Renal cortical epithelial cell (primary cell): Measurements from ENCODE around the gene AKT1S1. TPM values are rescaled to one million over a fixed set of nuclear protein-coding genes. Genes with fewer than 3 reads are reported as not detected.
"Not testable (repeated sequence)": the region's sequence is repeated elsewhere in the genome, so short reads cannot be mapped to it uniquely, and the experiment has no call there.

Source experiments
- DNase-seq: peaks from one replicate; pipeline ENCODE4 v3.0.0-alpha.2; 2011; ENCODE audit warnings: low read depth
- total RNA-seq: library from RNA; depleted of rRNA; stranded (reverse); fragments of >200 nt; gene quantifications from 2 replicates; pipeline ENCODE4 v1.2.3, GENCODE V29; 2014

The AKT1S1 gene
- 3.5 and 10.8 TPM in 2 replicates for total RNA-seq

- peak; percentile 99 for DNase-seq
Observed at GRCh38 chr19:49877020-49877878, at the start of gene AKT1S1, which contains the start of gene TBC1D17. Gene AKT1S1, minus strand, starts transcription at chr19:49877355. Its CDS starts 4,060 bp downstream, at chr19:49873295. Gene TBC1D17, plus strand, starts transcription at chr19:49877702. Its CDS starts 22 bp downstream, at chr19:49877724.

GRCh38 chr19:49926515-49926914, 49.4 kb upstream of the AKT1S1 start:
- no peak for DNase-seq

GRCh38 chr19:49925486-49925885, 48.3 kb upstream of the AKT1S1 start:
- no peak for DNase-seq

GRCh38 chr19:49924881-49925210, 47.7 kb upstream of the AKT1S1 start:
- not testable (repeated sequence) for DNase-seq

DNA sequence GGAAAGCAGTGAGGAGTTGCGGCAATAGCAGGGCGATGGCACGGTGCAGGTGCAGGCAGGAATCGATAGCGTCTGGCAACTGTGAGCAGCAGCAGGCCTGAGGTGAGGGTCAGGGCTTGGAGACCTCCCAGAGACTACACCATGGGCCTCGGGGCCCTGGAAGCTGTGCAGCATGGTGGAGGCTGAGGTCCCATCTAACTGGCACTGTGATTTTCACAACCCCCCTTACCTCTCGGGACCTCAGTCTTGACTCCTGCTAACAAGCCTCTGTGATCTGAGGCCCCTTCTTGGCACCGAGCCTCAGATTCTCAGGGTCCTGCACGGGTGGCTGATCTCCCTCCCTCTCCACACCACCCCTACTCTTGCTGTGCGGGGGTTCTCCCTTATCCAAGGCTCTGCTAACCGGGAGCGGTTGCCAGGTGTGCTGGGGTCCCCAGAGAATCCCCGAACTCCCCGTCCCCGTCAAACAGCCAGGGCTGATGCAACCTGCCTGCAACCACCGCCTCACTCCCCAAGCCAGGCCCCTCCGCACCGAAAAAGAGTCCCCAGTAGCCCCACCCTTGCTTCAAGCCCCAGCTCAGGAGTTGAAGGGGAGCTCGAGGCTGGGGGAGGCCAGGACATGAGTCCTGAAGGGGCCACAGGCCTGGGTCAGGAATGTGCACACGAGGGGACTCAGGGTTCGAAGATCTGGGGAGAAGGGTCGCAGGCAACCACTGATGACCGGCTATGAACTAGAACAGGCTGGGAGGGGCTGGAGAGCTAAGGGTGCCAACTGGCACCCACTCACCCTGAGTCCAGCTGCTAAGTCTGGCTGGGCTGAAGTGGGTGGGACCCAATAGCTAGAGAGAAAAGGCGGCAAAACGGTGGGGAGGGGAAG, 47.1 kb upstream of the AKT1S1 start:
- DNase-seq, result no peak

DNA sequence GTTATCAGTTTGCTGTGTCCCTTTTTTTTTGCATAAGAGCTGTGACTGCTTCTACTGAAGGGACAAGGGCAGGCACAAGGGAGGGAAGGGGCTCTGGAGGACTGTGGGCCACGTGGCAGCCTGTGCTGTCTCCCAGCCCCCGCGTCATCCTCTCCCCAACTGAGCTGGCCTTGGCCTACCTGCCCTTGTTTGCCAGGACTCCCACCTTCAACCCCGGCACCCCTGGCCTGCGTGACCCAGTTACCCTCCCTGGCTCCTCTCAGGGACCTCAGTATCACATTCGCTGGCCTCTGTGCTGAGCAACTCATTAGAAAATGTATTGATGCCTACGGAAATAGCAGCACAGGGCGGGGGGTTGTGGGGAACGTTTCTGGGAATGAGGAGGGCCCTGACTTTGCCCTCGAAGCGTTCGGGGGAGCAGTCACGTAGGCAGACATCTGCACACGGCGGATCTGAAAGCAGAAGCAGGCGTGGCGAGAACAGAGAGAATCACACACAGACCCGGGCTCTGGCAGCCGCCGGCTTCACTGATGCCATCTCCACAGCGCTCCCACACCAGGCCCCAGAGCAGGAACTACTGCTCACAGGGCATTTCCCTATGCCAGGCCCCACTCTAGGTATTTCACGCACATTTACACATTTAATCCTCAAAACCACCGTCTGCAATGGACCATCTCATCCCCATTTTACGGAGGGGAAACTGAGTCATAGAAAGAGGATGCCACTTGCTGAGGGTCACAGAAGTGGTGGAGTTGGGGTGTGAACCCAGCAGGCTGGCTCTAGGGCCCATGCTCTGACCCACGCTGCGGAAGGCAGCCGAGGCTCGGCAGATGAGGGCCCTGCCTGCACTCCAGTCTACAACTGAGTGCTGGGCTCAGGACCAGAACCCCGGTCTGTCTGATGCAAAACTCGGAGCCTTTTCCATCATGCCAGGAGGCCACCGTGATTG, 46.2 kb upstream of the AKT1S1 start:
- no peak for DNase-seq

GRCh38 chr19:49921871-49922795, 45.0 kb upstream of the AKT1S1 start:
- DNase-seq, result peak; percentile 66

- no peak for DNase-seq
Observed at GRCh38 chr19:49920624-49921363, 43.6 kb upstream of the AKT1S1 start.

GRCh38 chr19:49918089-49918488, 40.9 kb upstream of the AKT1S1 start:
- no peak for DNase-seq

DNA sequence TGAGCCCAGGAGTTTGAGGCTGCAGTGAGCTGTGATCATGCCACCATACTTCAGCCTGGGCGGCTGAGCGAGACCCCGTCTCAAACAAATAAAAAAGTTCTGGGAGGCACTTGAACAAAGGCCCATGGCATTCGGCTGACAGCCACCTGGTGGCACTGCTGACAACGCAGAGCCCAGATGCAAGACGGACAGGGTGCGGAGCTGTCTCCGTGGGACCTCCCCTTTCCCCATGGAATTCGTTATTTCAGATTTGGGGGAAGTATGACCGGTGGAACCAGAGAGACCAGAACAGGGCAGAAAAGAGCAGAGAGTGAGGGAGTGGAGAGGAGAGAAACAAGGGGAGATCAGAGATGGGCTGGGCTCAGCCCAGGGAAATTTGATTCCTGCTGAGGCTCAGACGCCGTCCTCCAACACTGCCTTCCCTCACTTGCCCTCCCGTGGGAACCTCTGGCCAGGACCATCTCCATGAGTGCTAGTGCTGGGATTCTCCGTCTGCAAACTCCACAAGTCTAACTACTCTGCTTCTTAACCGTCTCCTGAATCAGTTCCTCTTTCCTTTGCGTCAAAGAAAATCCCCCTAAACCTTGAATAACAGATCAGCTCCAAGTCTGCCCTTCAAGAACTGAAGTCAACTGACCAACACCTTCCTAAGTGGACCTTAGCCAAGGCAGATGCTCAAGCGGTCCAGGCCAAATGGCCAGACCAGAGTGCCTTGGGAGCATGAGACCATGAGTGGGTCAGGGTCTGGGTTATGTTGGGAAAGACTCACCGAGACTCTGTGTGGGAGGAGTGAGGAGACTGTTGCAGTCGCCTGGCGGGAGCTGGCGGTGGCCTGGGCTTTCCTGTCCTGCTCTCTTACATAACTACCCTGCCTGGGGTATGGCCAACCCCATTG, 39.9 kb upstream of the AKT1S1 start:
- DNase-seq, result no peak

DNA sequence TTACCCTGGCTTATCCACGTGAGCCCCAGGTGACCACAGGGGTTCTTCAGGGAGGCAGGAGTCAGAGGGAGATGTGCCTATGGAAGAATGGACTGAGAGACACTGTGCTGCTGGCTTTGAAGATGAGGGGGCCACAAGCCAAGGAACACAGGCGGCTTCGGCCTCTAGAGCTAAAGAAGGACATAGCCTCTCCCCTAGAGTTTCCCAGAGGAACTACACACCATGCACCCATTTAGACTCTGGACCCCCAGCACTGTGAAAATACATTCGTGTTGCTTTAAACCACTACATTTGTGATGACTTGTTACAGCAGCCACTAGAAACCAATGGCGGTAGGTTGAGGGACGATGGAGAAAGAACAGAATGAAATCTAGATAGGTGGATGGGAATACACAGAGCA, 38.1 kb upstream of the AKT1S1 start:
- DNase-seq, result no peak

DNA sequence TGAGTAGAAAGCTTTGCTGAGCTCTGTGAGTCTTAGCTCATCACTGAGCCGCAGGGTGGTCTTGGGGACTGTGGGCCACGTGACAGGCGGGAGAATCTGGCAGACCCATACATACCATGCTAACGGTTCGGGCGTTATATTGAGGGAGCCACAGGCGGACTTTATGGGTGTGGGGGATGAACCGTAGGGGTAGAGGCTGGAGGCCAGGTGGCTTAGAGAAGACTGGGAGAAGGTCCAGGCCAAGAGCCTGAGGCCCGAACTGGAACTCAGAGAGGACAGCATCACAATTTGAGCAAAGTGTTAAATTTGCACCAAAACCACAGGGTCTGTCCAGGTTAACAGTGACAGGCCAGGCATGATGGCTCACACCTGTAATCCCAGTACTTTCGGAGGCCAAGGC, 36.6 kb upstream of the AKT1S1 start:
- no peak for DNase-seq

DNA sequence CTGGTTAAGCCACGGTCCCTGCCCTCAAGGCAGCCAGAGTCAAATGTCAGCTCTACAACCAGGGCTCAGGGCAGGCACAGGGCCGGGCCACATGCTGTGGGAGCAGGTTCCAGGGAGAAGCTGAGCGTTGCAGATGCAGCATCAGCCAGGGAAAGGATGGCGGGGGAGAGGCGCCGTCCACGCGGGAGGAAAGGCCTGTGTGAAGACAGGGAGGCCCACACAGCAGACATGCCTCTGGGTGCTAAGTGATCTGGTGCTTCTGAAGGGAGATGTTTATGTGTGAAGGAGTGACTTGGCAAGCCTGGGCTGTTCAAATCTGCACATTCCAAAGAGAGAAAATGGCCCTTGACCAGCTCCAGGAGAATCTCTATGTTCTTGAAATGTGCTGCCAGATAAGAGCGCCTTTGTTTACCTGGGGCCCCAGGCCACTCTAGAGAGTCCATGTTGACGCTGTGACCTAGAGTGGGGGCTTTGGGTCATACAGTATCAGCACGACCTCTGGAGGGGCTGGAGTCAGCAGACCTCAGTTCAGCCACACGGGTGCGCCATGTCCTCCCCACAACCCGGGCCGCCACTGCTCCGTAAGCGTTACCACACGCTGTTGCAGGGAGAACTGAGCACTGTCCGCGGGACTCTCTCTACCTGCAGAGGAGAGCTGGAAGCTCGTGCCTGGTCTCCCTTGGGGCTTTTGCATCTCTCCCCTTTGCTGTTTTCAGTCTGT, 36.0 kb upstream of the AKT1S1 start:
- no peak for DNase-seq

GRCh38 chr19:49911381-49912145, 34.4 kb upstream of the AKT1S1 start:
- DNase-seq, result no peak

GRCh38 chr19:49910179-49910578, 33.0 kb upstream of the AKT1S1 start:
- DNase-seq, result no peak

DNA sequence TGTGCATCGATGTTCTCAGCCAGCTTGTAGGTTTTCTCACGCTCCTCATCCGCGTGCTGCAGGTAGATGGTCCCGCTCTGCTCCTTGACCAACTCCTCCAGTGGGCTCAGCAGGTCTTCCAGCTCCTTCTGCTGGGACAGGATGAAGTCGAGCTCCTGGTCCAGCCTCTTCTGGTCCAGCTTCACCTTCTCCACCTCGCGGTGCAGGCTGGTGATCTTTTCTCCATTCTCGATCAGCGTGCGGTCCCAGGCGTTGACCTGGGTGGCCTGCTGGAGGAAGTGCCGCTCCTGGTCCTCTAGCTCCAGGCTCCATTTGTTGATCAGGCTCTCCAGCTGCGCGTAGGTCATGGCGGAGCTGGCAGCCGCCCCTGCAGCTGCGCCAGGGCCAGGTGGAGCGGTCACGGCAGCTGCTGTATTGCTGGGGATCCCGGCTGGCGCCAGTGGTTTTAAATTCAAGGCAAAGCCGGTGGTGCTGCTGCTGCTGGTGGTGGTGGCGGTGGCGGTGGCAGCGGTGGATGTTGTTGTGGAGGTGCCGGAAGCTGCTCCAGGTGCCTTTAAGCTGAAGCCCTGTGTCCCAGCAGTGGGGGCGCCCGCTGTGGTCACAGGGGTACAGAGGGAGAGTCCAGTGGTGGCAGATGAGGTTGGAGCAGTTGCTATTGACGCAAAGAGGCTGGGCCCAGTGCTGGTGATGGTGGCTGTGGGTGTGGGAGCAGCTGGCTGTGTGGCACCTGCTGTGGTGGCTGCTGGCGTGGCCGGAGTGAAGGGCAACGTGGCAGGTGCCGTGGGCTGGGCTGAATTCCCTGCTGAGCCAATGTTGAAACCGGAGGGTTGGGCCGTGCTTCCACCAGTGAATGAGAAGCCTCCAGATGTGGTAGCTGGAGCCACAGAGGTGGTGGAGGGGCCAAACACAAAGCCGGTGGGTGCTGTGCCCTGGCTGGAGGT, 31.6 kb upstream of the AKT1S1 start:
- no peak for DNase-seq
